ENCODE results near the gene F12. TPM values are rescaled to one million over a fixed set of nuclear protein-coding genes. Genes with fewer than 3 reads are reported as not detected.

Gene F12
- total RNA-seq, 1 experiment from 2014 or later = not detected

GRCh38 chr5:177368869-177369644 lies 40.3 kb downstream of the F12 start:
- Histone ChIP-seq H3K4me1 (ENCODE audit: insufficient read depth, low read length, poor library complexity, severe bottlenecking) (peaks cover 15% of the 10 kb centered on the region), H3K4me3 (ENCODE audit: low read depth, low read length, poor library complexity, severe bottlenecking) (no peak overlapping the region), H3K9me3 (ENCODE audit: low read depth, low read length, poor library complexity, severe bottlenecking) (no peaks in the 10 kb centered on the region), H3K36me3 (ENCODE audit: insufficient read depth, low read length, poor library complexity, severe bottlenecking) (no peaks in the 10 kb centered on the region), H3K27ac (ENCODE audit: low read depth, low read length, poor library complexity, severe bottlenecking) (no peak overlapping the region), H3K27me3 (replicated peaks; ENCODE audit: insufficient read depth, low read depth, low read length, poor library complexity) (no peaks in the 10 kb centered on the region)
- DNase-seq (ENCODE audit: low spot score) = peak; percentile 44
- no TSS peak for BruUV-seq (replicated peaks)
- TF ChIP-seq, protein P1, sequence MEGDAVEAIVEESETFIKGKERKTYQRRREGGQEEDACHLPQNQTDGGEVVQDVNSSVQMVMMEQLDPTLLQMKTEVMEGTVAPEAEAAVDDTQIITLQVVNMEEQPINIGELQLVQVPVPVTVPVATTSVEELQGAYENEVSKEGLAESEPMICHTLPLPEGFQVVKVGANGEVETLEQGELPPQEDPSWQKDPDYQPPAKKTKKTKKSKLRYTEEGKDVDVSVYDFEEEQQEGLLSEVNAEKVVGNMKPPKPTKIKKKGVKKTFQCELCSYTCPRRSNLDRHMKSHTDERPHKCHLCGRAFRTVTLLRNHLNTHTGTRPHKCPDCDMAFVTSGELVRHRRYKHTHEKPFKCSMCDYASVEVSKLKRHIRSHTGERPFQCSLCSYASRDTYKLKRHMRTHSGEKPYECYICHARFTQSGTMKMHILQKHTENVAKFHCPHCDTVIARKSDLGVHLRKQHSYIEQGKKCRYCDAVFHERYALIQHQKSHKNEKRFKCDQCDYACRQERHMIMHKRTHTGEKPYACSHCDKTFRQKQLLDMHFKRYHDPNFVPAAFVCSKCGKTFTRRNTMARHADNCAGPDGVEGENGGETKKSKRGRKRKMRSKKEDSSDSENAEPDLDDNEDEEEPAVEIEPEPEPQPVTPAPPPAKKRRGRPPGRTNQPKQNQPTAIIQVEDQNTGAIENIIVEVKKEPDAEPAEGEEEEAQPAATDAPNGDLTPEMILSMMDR (conservative IDR thresholded peaks at IDR 0.05; ENCODE audit: low read depth, low read length) = peak; percentile 64
- TF ChIP-seq EZH2 (IDR thresholded peaks at IDR 0.05; ENCODE audit: borderline replicate concordance, low read depth, low read length, poor library complexity, severe bottlenecking) = no peak
- POLR2A ChIA-PET (ENCODE audit: low non-redundant PET) = no interaction called here
- CTCF ChIA-PET = interaction anchor here (0.8 kb wide), 1 partner anchor 10 kb away, joined by 4 read pairs; no protein-coding TSS in a partner anchor
- intact Hi-C loops (cut with micrococcal nuclease; ENCODE audit: unreplicated experiment) = no loop called here

DNA sequence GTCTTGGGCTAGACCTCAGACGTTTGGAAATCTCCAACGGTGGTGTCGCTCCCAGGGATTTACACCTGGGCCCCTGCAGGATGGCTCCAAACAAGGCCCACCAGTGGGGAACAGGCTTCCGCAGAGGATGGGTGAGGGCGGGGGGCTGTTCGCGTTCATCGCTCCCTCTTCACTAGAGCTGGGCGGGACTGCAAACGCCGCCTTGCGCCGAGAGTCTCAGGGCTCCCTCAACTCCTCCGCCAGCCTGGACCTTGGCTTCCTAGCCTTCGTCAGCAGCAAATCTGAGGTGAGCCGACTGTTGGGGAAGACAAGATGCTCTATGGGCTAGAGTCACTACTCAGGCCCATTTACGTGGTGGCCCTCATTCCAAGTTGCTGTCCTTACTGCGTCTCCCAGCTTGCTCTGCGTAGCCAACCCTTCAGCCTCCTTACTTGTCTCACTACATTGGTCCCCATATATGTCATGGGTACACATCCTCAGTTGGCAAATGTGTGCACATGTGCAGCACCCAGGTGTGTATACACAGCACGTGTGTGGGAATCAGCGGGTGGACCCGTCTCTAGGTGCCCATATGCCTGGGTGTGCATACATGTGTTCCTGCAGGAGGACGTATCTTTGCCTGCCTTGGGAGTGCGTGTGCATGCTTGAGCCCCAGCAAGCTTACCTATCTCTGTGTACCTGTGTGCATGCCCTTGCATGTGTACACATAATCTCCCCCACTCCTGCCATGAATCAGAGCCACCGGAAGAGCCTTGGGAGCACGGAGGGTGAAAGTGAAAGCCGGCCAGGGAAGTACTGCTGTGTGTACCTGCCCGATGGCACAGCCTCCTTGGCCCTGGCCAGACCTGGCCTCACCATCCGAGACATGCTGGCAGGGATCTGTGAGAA lies 41.1 kb downstream of the F12 start:
- intact Hi-C loops (cut with micrococcal nuclease; ENCODE audit: unreplicated experiment) = no loop called here
- DNase-seq (ENCODE audit: low spot score) = no peak
- Histone ChIP-seq H3K9me3 (ENCODE audit: low read depth, low read length, poor library complexity, severe bottlenecking) (no peaks in the 10 kb centered on the region), H3K36me3 (ENCODE audit: insufficient read depth, low read length, poor library complexity, severe bottlenecking) (no peaks in the 10 kb centered on the region), H3K27me3 (replicated peaks; ENCODE audit: insufficient read depth, low read depth, low read length, poor library complexity) (no peaks in the 10 kb centered on the region), H3K4me3 (ENCODE audit: low read depth, low read length, poor library complexity, severe bottlenecking) (no peak overlapping the region), H3K27ac (ENCODE audit: low read depth, low read length, poor library complexity, severe bottlenecking) (no peak overlapping the region), H3K4me1 (ENCODE audit: insufficient read depth, low read length, poor library complexity, severe bottlenecking) (peaks cover 19% of the 10 kb centered on the region)
- no TSS peak for BruUV-seq (replicated peaks)
- TF ChIP-seq EZH2 (IDR thresholded peaks at IDR 0.05; ENCODE audit: borderline replicate concordance, low read depth, low read length, poor library complexity, severe bottlenecking) = no peak
- TF ChIP-seq, protein P1 (conservative IDR thresholded peaks at IDR 0.05; ENCODE audit: low read depth, low read length) = no peak
- POLR2A ChIA-PET (ENCODE audit: low non-redundant PET) = no interaction called here
- CTCF ChIA-PET = interaction anchor here (0.6 to 0.8 kb wide), 2 partner anchors 11 to 122 kb away, joined by 4 to 7 read pairs; no protein-coding TSS in a partner anchor

GRCh38 chr5:177367323-177367848 lies 42.0 kb downstream of the F12 start:
- Histone ChIP-seq H3K27me3 (replicated peaks; ENCODE audit: insufficient read depth, low read depth, low read length, poor library complexity) (no peaks in the 10 kb centered on the region), H3K4me3 (ENCODE audit: low read depth, low read length, poor library complexity, severe bottlenecking) (peak overlapping the region; percentile 28), H3K9me3 (ENCODE audit: low read depth, low read length, poor library complexity, severe bottlenecking) (no peaks in the 10 kb centered on the region), H3K27ac (ENCODE audit: low read depth, low read length, poor library complexity, severe bottlenecking) (no peak overlapping the region), H3K4me1 (ENCODE audit: insufficient read depth, low read length, poor library complexity, severe bottlenecking) (peaks cover 20% of the 10 kb centered on the region), H3K36me3 (ENCODE audit: insufficient read depth, low read length, poor library complexity, severe bottlenecking) (no peaks in the 10 kb centered on the region)
- TF ChIP-seq EZH2 (IDR thresholded peaks at IDR 0.05; ENCODE audit: borderline replicate concordance, low read depth, low read length, poor library complexity, severe bottlenecking) = no peak
- TF ChIP-seq, protein P1 (conservative IDR thresholded peaks at IDR 0.05; ENCODE audit: low read depth, low read length) = no peak
- ChIA-PET POLR2A (ENCODE audit: low non-redundant PET) (no interaction called here), CTCF (interaction anchor here (0.6 kb wide), 1 partner anchor 58 kb away, joined by 5 read pairs; no protein-coding TSS in a partner anchor)
- intact Hi-C loops (cut with micrococcal nuclease; ENCODE audit: unreplicated experiment) = no loop called here
- BruUV-seq (replicated peaks) = no TSS peak
- no peak for DNase-seq (ENCODE audit: low spot score)

Measured in A673 (cell line).